Measurements from ENCODE around the gene PLXDC2.

GRCh38 chr10:19966751-19967150 is 150.5 kb downstream of the PLXDC2 start:
- TF ChIP-seq CTCF (conservative IDR thresholded peaks at IDR 0.05; ENCODE audit: low read length) (no peak), EZH2phosphoT487 (IDR thresholded peaks at IDR 0.05; ENCODE audit: borderline replicate concordance) (no peak)

Data from Loucy (cell line).